Posterior vena cava (tissue), 2 donors: Measurements from ENCODE around the gene IL19. TPM values are rescaled to one million over a fixed set of nuclear protein-coding genes. Genes with fewer than 3 reads are reported as not detected.

Source experiments
- DNase-seq: peaks from one replicate; pipeline ENCODE4 v3.0.0-alpha.2; 2020; ENCODE audit warnings: low spot score
- intact Hi-C, 2 donors: fragments of 100-400 bp; cut with DNase I; formaldehyde crosslinking; loops; one replicate each; pipeline versions ENCODE4 v1.14.1 to v1.14.2; 2022 to 2023
- total RNA-seq, 2 donors: library from RNA; stranded (reverse); fragmentation: NEBNext Ultra II Directional; extraction: Animal tissue kit (Norgen Biotek cat#: 25700); gene quantifications; one replicate each; pipeline ENCODE4 v1.2.1, GENCODE V29; 2021
- donor health status: DM: yes; HTN: yes; CAD: no.
- donor health status: DM: yes; HTN: yes; CAD: no.

The IL19 gene
- total RNA-seq, 2 donors from 2014 or later, result not detected

DNA sequence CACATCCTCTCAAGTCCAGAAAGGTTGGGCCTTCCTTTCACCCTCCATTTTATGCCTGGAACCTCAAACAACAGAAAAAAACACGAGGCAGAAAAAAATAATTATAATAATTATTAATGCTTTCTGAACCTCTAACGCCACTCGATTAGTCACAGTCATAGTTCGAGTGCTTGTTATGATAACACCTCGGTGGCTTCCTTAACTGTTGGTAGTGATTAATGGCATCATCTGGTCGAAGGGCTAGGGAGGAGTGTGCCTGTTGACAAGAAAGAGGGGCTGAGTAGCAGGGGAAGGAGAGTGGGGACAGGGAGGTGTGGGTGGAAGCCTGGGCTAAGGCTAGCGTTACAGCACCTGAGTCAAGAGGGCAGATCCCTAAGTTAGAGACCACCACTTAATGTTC is 23.0 kb downstream of the IL19 start:
- no peak for DNase-seq
- intact Hi-C loops, result no loop called here

GRCh38 chr1:206794294-206794908 is 23.8 kb downstream of the IL19 start:
- intact Hi-C loops, result no loop called here
- DNase-seq, result no peak

DNA sequence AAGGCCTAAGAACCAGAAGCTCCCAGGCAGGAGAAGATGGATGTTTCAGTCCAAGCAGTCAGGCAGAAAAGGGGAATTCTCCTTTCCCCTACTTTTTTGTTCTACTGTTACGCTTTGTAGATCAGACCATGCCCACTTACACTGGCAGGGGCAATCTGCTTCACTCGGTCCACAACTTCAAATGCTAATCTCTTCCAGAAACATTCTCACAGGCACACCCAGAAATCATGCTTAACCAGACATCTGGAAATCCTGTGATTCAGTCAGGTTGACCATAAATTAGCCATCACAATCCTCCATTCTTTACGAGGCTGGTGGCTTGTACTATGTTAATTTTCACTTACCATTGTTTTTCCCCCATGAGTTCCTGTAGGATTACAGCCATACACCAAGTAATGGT is 25.5 kb downstream of the IL19 start:
- DNase-seq, result no peak
- intact Hi-C loops, result no loop called here

DNA sequence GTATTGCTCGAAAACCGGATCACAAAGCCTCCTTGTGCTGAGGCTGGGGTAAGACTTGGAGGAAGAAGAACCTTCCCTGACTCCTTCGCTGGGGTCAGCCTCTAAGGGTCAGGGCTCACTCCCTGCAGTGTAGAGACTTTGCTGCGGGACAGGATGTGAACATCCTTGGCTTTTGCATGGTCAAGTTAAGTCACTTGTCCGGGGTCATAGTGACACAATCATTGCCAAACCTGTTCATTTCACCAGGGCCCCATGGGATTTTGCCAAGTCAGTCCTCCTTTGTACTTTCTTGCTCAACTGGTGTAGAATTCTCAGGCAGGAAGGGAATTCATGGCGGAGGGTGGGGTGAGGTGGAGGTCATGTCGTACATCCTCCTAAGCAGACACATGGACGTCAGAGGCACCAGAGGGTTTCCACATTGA is 26.4 kb downstream of the IL19 start:
- intact Hi-C loops, result no loop called here
- no peak for DNase-seq

DNA sequence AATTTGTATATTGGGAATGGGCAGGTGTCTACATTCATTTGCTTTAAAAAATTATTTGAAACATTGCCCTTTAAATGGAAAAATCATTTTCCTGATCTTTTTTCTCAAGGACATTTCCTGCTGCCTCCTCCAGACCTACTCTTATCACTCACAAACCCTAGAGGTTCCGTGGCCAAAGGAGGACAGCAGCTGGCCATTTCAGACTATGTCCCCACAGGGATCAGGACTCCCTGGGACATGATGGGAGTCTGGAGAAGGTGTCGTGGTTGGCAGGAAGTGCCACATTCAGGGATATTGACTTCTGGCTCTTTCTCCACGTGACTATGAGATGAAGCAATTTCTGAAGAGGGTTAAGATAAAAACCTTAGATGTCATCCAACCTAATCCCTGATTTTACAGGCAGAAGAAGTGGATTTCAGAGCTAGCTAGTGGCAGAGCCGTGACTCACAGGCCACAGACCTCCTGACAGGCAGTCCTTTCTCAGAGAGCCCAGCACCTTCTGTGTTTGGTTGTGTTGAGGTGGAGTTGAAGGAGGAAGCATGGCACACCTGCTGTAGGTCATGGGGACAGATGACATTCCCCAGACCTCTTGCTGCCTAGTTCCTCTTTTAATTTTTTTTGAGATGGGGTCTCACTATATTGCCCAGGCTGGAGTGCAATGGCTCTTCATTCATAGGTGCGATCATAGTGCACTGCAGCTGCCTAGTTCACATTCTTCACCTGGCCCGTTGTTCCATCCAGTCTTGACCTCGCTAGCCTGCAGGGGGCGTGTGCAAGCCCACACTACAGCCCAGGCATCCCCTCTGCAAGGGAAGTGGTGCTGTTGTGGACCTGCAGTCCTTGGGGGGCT is 27.2 kb downstream of the IL19 start:
- no peak for DNase-seq
- intact Hi-C loops, result no loop called here

DNA sequence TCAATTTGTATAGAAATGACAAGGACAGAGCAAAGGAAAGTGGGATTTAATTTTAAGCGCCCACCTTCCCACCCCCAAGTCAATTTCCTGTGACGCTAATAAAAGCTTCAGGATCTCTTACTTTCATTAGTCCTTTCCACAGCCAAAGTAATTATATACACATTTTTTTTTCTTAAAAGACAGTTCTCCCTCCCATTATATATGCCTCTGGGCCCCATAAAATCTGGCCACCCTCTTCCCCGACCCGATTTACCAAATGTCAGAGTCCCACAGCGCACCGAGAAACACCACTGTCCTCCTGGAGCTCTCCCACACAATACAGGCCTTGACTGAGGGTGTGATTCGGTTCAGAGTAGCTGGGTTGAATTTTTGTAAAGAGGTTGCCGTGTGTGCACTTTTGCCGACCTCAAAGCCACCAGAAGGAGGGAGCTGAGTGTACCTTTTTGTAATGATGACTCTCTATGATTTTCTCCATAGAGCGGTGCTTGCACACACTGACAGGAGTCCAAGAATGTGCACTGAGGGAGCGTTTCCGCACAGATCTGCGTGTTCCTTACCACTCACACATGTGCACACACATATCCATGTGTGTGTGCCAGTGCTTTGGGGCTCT is 27.9 kb downstream of the IL19 start:
- DNase-seq, result no peak
- intact Hi-C loops, result no loop called here

DNA sequence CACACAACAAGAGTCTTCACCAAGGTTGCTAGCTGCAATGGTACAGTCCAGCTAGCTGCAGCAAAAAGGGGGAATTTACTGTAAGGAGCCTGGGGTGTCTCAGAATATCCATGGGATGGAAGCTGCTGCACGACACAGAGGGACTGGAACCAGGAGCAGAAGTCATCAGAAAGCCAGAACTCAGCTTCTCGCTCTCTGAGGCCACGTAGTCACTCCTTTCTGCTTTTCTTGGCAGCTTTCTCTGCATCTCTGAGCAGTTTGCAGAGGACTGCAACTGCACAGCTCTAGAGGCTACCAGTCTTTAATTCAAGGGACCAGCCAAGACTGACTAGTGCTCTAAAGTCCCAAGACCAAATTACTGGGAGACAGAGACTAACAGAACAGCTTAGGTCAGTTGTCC is 28.7 kb downstream of the IL19 start:
- DNase-seq, result no peak
- intact Hi-C loops, result no loop called here

GRCh38 chr1:206800411-206800810 is 29.8 kb downstream of the IL19 start:
- no peak for DNase-seq
- intact Hi-C loops, result no loop called here

DNA sequence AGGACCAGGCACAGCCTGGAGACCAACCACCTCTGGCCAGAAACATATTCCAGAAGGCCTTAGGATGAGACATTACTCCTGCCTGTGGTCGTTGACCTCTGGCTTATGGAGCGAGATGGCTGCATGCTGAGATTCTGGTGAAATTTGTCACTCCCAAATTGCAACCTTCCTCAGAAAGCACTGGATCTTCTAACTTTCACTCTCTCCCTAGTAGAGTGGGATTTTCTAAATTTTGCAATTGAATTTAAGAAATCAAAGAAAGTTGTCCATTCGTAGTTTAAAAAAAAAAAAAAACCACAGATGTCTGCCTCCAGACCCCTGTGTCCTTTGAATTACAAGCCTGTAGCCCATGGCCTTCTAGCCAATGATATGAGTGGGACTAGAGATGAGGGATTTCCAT is 30.3 kb downstream of the IL19 start:
- intact Hi-C loops, result no loop called here
- DNase-seq, result no peak

DNA sequence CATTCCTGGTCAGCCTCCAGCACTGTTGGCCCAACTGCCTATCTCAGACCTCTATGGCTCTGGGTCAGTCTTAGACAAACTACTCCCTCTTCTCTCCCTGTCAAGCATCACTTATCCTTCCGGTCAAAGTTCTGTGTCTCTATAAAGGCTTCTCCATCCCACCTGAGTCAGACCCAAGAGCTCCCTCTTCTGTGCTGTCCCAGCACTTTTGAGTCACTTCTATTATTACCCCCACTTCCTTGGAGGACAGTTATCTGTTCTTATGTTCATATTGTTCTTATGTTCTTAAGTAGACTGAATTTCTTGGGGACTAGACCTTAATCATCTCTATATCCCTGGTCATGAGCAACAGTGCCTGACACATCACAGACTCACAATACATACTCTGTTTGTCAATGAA is 30.9 kb downstream of the IL19 start:
- intact Hi-C loops, result no loop called here
- no peak for DNase-seq

GRCh38 chr1:206802401-206802800 is 31.8 kb downstream of the IL19 start:
- intact Hi-C loops, result no loop called here
- no peak for DNase-seq

- no peak for DNase-seq
- intact Hi-C loops, result no loop called here
Measured at GRCh38 chr1:206803221-206803730, 32.7 kb downstream of the IL19 start.

DNA sequence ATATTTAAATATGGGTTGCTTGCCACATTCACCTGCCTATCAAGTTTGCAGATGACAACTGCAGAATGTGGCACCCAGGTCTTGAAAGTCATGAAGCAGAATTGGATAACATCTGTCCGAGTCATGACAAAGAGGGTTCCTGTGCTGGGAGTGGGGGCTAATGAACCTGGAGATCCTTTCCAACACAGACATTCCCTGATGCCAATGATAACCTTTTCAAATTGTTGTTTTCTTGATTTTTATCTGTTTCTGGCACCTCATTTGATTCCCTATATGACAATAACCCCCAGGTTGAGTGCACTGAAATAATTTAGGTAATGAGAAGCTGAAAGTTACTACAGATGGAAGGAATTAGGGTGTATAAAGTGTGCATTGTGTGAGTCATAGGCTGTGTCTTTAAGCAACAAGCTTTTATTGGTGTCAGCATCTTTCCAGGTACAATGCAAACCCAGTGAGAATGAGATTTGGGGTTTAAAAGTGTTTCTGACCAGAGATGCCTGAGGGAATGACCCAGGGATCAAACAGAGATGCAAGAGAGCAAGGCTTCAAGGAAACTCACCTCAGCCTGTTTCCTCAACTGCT is 33.7 kb downstream of the IL19 start:
- DNase-seq, result no peak
- intact Hi-C loops, result no loop called here

DNA sequence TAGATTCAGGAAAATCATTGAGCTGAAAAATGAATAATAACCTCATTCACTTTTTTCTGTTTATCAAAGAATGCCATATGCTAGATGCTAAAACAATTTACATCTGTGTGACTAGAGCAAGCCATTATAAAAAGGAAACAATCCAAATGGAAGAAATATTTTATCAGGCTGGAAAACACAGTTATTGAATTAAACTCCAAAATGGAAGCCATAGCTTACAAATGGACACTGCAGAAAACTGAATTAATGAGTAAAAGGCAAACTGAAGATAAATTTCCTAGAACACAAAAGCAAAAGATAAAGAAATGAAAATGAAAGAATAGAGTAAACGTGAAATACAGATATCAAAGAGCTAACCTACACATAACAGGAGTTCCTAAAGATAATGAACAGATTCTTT is 34.8 kb downstream of the IL19 start:
- DNase-seq, result no peak
- intact Hi-C loops, result loop anchor here in 1 of 2 donors (5.0 kb wide), 1 partner anchor 78 kb away; no protein-coding TSS in a partner anchor

GRCh38 chr1:206808615-206809014 is 38.0 kb downstream of the IL19 start:
- intact Hi-C loops, result loop anchor here in 1 of 2 donors (5.0 kb wide), 1 partner anchor 81 kb away; no protein-coding TSS in a partner anchor

DNA sequence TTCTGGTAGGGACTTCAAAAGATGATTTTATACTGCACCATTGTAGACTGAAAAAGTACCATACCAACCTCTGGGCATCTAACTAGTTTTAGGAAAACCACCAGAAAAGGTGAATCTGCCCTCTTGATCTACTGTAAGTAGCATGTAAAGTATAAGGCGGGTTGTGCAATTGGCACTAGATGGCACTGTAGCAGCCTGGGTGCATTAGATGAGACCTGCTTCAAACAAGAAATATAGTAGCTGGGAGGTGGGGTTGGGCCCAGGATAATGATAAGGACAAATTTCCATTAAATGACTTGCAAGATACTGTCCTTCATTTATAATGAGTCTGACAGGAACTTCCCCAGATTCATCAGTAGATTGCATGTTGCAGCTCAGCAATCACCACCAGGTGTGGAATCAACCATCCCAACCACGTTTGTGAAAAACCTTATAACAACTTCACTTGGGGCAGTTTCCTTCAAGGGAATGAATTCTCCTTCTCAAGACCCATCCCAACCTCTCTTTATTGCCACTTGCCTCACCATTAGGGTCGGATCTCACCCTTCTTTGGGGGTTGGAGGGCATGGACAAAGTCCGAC is 39.0 kb downstream of the IL19 start:
- intact Hi-C loops, result loop anchor here in 1 of 2 donors (5.0 kb wide), 1 partner anchor 82 kb away; no protein-coding TSS in a partner anchor
- DNase-seq, result no peak

More at GRCh38 chr1:206808615-206809014, 38.0 kb downstream of the IL19 start:
- DNase-seq, result no peak

DNA sequence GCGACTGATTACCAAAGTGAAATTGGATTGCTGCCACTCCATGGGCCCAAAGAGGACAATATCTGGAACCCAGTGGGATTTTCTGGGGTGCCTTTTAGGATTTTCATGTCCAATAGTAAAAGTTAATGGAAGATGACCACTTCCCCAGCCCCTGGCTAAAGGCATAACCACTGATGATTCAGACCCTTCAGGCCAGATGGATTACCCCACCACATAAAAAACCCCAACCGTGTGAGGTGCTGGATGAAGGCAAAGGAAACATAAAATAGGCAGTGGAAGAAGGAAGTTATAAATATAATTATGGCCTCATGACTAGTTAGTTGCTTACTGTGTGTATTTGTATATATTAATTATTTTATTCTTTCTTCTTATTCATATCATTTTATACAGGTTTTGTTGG is 41.9 kb downstream of the IL19 start:
- intact Hi-C loops, result no loop called here
- no peak for DNase-seq

GRCh38 chr1:206814716-206815341 is 44.3 kb downstream of the IL19 start:
- intact Hi-C loops, result no loop called here
- no peak for DNase-seq
